NT2/D1 (cell line): Measurements from ENCODE around the gene NFIX.

Source experiments
- DNase-seq: peaks from one replicate; pipeline ENCODE4 v3.0.0-alpha.2; 2011; ENCODE audit warnings: low read depth, low spot score
- H3K27me3 ChIP-seq: 2 replicates; pipeline ENCODE4 v1.6.0; 2011; ENCODE audit warnings: mild to moderate bottlenecking; ENCODE audit not compliant: insufficient read length, insufficient read depth
- H3K36me3 ChIP-seq: 2 replicates; pipeline ENCODE4 v1.6.1; 2011; ENCODE audit warnings: mild to moderate bottlenecking, low read length, mixed read lengths; ENCODE audit not compliant: insufficient read depth, insufficient read length
- H3K4me1 ChIP-seq: 2 replicates; pipeline ENCODE4 v1.5.1; 2011; ENCODE audit not compliant: insufficient read depth, insufficient read length
- H3K4me3 ChIP-seq: 2 replicates; pipeline ENCODE4 v1.5.1; 2011; ENCODE audit warnings: low read depth; ENCODE audit not compliant: insufficient read length
- H3K9ac ChIP-seq: 2 replicates; pipeline ENCODE4 v1.6.0; 2011; ENCODE audit warnings: low read depth; ENCODE audit not compliant: insufficient read length
- H3K9me3 ChIP-seq: 2 replicates; pipeline ENCODE4 v1.5.1; 2011; ENCODE audit warnings: mild to moderate bottlenecking, low read length; ENCODE audit not compliant: insufficient read depth
- SUZ12 ChIP-seq: IDR thresholded peaks from 2 replicates; pipeline ENCODE4 v1.6.1; 2011; ENCODE audit not compliant: insufficient read length, insufficient read depth; ENCODE audit errors: extremely low read depth
- YY1 ChIP-seq: IDR thresholded peaks from 2 replicates; pipeline ENCODE4 v1.6.1; 2011; ENCODE audit not compliant: insufficient read length, insufficient read depth
- ZNF274 ChIP-seq: IDR thresholded peaks from 2 replicates; pipeline ENCODE4 v1.6.1; 2011; ENCODE audit warnings: mild to moderate bottlenecking, low read depth, low read length

The NFIX gene

DNA sequence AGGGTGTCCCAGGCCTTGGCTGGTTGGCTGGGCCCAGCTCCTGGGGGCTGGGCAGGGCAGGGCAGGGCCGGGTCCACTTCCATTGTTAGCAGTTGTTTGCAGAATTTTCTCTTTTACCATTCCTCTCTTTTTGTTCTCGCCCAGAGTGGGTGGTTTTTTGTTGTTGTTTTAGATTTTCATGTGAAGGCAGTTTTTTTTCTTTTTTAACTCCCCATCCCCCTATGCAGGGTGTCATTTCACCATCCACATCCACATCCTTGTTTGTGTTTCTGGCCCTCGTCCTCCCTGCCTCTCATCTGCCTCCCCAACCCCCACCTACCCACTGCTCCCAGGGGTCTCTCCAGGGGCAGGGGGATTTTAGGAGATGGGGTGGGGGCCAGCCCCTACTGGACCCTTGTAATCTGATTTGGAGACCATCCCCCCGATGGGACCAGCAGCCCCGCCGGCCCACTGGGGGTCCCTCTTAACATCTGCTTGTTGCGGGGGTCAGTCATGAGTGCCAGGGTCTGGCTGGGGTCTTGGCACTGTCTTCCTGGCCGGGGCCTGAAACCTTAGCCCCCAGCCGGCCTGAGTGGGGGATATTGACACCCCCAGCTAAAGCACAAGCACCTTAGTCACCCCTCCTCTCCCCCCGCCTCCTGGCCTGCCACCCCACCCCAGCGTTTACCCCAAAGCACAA is 144.5 kb downstream of the NFIX start:
- H3K9me3 ChIP-seq, result no peaks in the 10 kb centered on the region
- H3K27me3 ChIP-seq, result no peaks in the 10 kb centered on the region
- H3K4me1 ChIP-seq, result peaks cover 15% of the 10 kb centered on the region
- H3K36me3 ChIP-seq, result peaks cover 57% of the 10 kb centered on the region
- TF ChIP-seq SUZ12 (no peak), ZNF274 (no peak), YY1 (no peak)
- DNase-seq, result no peak
- H3K4me3 ChIP-seq, result no peak overlapping the region
- H3K9ac ChIP-seq, result no peak overlapping the region

DNA sequence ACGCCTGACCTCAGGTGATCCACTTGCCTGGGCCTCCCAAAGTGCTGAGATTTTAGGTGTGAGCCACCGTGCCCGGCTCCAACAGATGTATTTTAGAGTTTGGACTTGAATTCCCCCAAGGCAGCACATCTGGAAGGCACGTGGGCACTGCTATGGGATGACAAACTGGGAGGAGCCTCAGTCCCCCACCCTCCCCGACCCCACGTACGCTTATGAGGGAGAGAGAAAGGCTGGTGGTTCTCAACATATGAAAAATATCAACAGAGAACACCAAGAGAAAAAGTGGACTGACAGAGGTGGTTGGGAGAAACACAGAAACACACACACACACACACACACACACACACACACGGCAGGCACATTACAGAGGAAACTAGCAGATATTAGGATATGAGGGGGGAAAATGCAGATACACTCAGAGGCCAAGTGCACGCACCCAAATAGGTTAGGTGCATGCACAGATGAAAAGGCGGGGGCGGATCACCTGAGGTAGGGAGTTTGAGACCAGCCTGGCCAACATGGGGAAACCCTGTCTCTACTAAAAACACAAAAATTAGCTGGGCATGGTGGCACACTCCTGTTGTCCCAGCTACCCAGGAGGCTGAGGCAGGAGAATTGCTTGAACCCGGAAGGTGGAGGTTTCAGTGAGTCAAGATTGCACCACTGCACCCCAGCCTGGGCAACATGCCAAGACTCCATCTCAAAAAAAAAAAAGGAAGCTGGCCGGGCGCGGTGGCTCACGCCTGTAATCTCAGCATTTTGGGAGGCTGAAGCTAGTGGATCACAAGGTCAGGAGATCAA is 151.7 kb downstream of the NFIX start:
- DNase-seq, result no peak
- no peak for TF ChIP-seq SUZ12
- TF ChIP-seq ZNF274, result no peak
- no peak for TF ChIP-seq YY1
- Histone ChIP-seq H3K4me3 (no peak overlapping the region), H3K9me3 (no peaks in the 10 kb centered on the region), H3K36me3 (peaks cover 17% of the 10 kb centered on the region), H3K9ac (no peak overlapping the region), H3K27me3 (no peaks in the 10 kb centered on the region), H3K4me1 (peaks cover 3% of the 10 kb centered on the region)
